Skin epidermis (tissue), 12 donors: ENCODE results near the gene GNAI1.
A peak's percentile ranks its signal among the peaks of the same experiment; 100 is the strongest.

Experiments
- H3K27ac ChIP-seq, 21 experiments: fragments of 200-600 bp; sonication (generic) in 11 of 21; one replicate each; pipeline ENCODE4 v1.5.0; 2020; ENCODE audit warnings: mild to moderate bottlenecking in 3 of 21, inconsistent platforms in 2 of 21, moderate library complexity in 2 of 21
- H3K4me3 ChIP-seq, 7 experiments: fragments of 200-600 bp; sonication (generic) in 2 of 7; one replicate each; pipeline ENCODE4 v1.5.0; 2020; ENCODE audit warnings: inconsistent platforms in 2 of 7, mild to moderate bottlenecking in 2 of 7, moderate library complexity in 1 of 7

The GNAI1 gene

GRCh38 chr7:80131675-80132435 lies 2.8 kb upstream of the GNAI1 start:
- Histone ChIP-seq H3K27ac (no peak overlapping the region), H3K4me3 (no peak overlapping the region)

GRCh38 chr7:80132594-80132993 lies 2.0 kb upstream of the GNAI1 start:
- H3K27ac ChIP-seq: peak overlapping the region in 2 of 21 experiments; percentile 25 to 30
- no peak overlapping the region for H3K4me3 ChIP-seq

- Histone ChIP-seq H3K4me3 (peak overlapping the region in 5 of 7 experiments; percentile 63 to 92 (median 91)), H3K27ac (peak overlapping the region in 18 of 21 experiments; percentile 59 to 99 (median 94))
Measured at GRCh38 chr7:80133361-80134114, 1.1 kb upstream of the GNAI1 start.

GRCh38 chr7:80134115-80134535 lies 506 bp upstream of the GNAI1 start:
- H3K27ac ChIP-seq: peak overlapping the region; percentile 59 to 99 (median 93)
- peak overlapping the region; percentile 54 to 92 (median 84) for H3K4me3 ChIP-seq

GRCh38 chr7:80135309-80136104 lies 876 bp downstream of the GNAI1 start:
- Histone ChIP-seq H3K27ac (peak overlapping the region; percentile 67 to 99 (median 94)), H3K4me3 (peak overlapping the region; percentile 54 to 92 (median 84))

- Histone ChIP-seq H3K27ac (peak overlapping the region in 16 of 21 experiments; percentile 67 to 99 (median 94)), H3K4me3 (peak overlapping the region; percentile 54 to 92 (median 84))
Measured at GRCh38 chr7:80136261-80137055, 1.8 kb downstream of the GNAI1 start.

- Histone ChIP-seq H3K27ac (peak overlapping the region in 3 of 21 experiments; percentile 26 to 40 (median 31)), H3K4me3 (no peak overlapping the region)
Measured at GRCh38 chr7:80137410-80137809, 2.8 kb downstream of the GNAI1 start.

GRCh38 chr7:80139236-80139635 lies 4.6 kb downstream of the GNAI1 start:
- Histone ChIP-seq H3K27ac (peak overlapping the region in 2 of 21 experiments; percentile 12 to 42), H3K4me3 (no peak overlapping the region)

GRCh38 chr7:80140388-80140787 lies 5.8 kb downstream of the GNAI1 start:
- Histone ChIP-seq H3K4me3 (no peak overlapping the region), H3K27ac (peak overlapping the region in 1 of 21 experiments; percentile 1)

- no peak overlapping the region for H3K27ac ChIP-seq
- no peak overlapping the region for H3K4me3 ChIP-seq
Measured at GRCh38 chr7:80141376-80141775, 6.7 kb downstream of the GNAI1 start.

- Histone ChIP-seq H3K27ac (no peak overlapping the region), H3K4me3 (no peak overlapping the region)
Measured at GRCh38 chr7:80142853-80143580, 8.4 kb downstream of the GNAI1 start.

GRCh38 chr7:80145780-80146422 lies 11.3 kb downstream of the GNAI1 start:
- Histone ChIP-seq H3K4me3 (no peak overlapping the region), H3K27ac (peak overlapping the region in 6 of 21 experiments; percentile 1 to 20 (median 8))

GRCh38 chr7:80146545-80147182 lies 12.0 kb downstream of the GNAI1 start:
- no peak overlapping the region for H3K4me3 ChIP-seq
- peak overlapping the region in 4 of 21 experiments; percentile 8 to 17 (median 14) for H3K27ac ChIP-seq

GRCh38 chr7:80147543-80148391 lies 13.1 kb downstream of the GNAI1 start:
- no peak overlapping the region for H3K4me3 ChIP-seq
- peak overlapping the region in 9 of 21 experiments; percentile 0 to 58 (median 11) for H3K27ac ChIP-seq

GRCh38 chr7:80150611-80151273 lies 16.1 kb downstream of the GNAI1 start:
- Histone ChIP-seq H3K4me3 (no peak overlapping the region), H3K27ac (peak overlapping the region in 6 of 21 experiments; percentile 13 to 54 (median 40))

GRCh38 chr7:80151274-80151665 lies 16.6 kb downstream of the GNAI1 start:
- Histone ChIP-seq H3K27ac (peak overlapping the region in 15 of 21 experiments; percentile 12 to 60 (median 44)), H3K4me3 (no peak overlapping the region)
